ENCODE results near the gene ERC2.

DNA sequence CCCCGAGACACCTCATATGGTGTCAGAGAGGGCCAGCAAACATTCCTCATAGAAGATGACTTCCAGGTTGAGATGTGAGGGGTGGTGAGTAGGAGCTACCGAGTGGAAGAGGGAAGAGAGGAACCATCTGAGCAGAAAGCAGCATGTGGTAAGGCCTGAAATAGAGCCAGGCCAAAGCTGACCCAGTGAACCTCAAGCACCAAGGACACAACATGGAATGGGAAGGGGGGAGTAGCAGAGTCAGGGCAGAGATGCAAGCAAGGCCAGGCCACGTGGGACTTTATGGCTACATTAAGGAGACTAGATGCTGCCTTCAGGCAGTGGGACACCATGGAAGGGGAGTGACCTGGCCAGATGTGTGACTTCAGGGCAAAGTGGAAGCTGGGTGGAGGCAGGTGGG lies 942.8 kb downstream of the ERC2 start:
- TF ChIP-seq, protein P1, sequence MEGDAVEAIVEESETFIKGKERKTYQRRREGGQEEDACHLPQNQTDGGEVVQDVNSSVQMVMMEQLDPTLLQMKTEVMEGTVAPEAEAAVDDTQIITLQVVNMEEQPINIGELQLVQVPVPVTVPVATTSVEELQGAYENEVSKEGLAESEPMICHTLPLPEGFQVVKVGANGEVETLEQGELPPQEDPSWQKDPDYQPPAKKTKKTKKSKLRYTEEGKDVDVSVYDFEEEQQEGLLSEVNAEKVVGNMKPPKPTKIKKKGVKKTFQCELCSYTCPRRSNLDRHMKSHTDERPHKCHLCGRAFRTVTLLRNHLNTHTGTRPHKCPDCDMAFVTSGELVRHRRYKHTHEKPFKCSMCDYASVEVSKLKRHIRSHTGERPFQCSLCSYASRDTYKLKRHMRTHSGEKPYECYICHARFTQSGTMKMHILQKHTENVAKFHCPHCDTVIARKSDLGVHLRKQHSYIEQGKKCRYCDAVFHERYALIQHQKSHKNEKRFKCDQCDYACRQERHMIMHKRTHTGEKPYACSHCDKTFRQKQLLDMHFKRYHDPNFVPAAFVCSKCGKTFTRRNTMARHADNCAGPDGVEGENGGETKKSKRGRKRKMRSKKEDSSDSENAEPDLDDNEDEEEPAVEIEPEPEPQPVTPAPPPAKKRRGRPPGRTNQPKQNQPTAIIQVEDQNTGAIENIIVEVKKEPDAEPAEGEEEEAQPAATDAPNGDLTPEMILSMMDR (conservative IDR thresholded peaks at IDR 0.05 in 1 of 2, IDR thresholded peaks at IDR 0.05 in 1 of 2; ENCODE audit: extremely low read depth in 1 of 2, insufficient read depth in 1 of 2, low read depth in 1 of 2, low read length in 2 of 2): no peak
- TF ChIP-seq EZH2 (IDR thresholded peaks at IDR 0.05; ENCODE audit: borderline replicate concordance, low read length): no peak

All from mammary epithelial cell (primary cell).